Measurements from ENCODE around the gene LRRC3C. TPM values are rescaled to one million over a fixed set of nuclear protein-coding genes. Genes with fewer than 3 reads are reported as not detected.
A peak's percentile ranks its signal among the peaks of the same experiment; 100 is the strongest.

LRRC3C gene
- total RNA-seq, 2 donors from 2014 or later, result not detected

DNA sequence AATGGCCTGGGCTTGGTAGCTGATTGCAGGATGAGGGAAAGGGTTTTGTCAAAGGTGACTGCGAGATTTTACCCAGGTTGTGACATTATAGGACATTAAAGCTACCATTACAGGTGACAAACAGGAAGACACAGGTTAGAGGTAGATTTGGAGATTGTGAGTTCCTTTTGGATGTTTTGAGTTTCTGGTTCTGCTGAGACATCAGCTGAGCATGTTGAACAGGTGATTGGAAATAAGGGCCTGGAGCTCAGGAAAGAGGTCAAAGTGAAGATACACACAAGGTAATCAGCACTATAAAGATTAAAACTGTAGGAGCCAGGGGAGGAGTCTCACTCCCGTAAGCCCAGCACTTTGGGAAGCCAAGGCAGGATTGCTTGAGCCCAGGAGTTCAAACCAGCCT is 41.2 kb downstream of the LRRC3C start:
- ATAC-seq, result no peak
- intact Hi-C loops (cut with DNase I), result no loop called here
- no peak for DNase-seq

DNA sequence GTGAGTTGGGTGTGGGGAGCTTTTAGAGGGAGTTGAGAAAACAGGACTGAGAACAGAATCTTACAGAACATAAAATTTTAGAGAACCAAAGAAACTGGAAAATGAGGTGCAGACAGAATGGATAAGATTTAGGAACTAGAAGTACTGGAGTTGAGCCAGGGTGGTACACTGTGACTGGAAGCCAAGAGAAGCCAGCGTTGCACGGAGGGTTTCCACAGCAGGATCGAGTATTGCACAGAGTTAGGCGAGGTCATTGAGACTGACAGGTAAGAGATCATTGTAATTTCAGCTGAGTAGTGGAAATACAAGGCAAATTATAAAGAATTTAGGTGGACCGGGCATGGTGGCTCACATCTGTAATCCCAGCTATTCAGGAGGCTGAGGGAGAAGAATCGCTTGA is 41.8 kb downstream of the LRRC3C start:
- DNase-seq (no peak), ATAC-seq (no peak)
- intact Hi-C loops (cut with DNase I), result no loop called here

DNA sequence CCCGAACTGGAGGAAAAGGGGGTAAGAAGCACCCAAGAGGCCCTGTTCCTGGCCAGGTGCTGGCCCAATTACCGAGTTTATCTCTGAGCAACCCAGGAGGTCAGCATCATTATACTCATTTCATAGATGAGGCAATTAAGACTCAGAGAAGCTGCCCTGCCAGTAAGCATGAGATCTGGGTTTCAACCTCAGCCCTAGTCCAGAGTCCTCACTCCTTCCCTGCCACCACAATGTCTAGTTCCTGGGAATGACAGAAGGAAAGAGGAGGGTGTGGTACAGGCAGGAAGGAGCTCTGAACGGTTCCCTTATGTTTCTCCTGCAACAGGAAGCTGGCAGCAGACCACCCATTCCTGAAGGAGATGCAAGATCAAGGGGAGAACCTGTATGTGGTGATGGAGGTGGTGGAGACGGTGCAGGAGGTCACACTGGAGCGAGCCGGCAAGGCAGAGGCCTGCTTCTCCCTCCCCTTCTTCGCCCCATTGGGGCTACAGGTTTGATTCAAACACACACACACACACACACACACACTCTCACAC is 42.7 kb downstream of the LRRC3C start:
- intact Hi-C loops (cut with DNase I), result loop anchor here in 1 of 2 donors (10.0 kb wide), 1 partner anchor 95 kb away; no protein-coding TSS in a partner anchor
- no peak for ATAC-seq

DNA sequence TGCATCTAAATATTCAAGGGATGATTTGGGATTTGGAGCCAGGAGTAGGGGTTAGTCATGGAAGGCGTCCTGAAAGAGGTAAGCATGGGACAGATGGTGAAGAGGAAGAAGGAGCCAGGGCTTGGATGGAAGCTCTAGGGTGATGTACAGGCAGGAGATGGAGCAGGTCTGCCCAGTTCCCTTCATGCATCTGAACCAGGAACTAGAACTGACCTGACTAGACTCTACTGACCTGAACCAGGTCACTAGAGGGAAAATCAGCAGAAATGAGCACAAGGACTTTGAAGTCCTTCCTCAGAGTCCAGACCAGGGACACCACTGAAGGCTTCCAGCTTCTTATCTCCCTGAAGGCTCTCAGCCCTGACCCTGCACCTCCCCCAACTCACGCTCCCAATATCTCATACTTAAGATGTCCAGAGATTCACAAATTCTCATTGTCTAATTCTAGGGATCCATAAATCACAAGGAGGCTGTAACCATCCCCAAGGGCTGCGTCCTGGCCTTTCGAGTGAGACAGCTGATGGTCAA is 43.6 kb downstream of the LRRC3C start:
- ATAC-seq (no peak), DNase-seq (no peak)
- intact Hi-C loops (cut with DNase I), result loop anchor here in 1 of 2 donors (10.0 kb wide), 1 partner anchor 96 kb away; no protein-coding TSS in a partner anchor

More for the DNA sequence above, 42.7 kb downstream of the LRRC3C start:
- DNase-seq, result no peak

DNA sequence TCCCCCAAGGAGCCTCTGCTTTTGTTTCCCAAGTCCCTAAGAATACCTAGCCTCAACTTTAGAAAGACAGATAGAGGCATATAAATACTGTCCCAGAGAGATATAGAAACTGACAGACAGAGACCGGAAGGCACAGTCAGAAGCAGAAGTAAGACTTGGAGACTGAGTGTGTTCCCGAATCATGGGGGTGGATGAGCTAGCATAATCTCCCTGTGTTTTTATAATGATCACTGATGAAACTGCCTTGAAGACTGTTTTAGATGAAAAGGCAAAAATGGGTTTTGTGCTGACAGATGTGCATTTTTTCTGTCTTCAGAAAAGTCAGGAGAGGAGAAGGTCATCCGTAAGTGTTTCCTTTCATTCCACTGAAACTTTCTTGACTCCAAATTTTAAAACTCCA is 44.7 kb downstream of the LRRC3C start:
- peak; percentile 54 to 78 for ATAC-seq
- no peak for DNase-seq
- intact Hi-C loops (cut with DNase I), result loop anchor here in 1 of 2 donors (10.0 kb wide), 1 partner anchor 97 kb away; no protein-coding TSS in a partner anchor

DNA sequence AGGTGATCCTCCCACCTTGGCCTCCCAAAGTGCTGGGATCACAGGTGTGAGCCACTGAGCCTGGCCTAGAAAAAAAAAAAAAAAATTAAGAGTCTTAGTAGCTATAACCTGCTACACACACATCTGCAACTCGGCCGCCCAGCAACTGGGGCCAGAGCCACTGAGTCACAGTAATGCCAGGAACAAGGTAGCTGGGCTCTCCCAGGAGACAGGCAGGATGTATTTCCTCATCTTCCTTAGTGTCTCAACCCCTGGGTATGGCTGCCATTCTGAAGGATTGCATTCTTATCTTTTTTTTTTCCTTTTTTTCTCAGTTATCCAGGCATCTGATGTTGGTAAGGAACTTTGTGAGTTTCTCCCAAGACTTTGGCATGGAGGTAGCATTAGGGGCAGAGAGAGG is 46.0 kb downstream of the LRRC3C start:
- ATAC-seq, result peak in 1 of 2 donors; percentile 30
- intact Hi-C loops (cut with DNase I), result loop anchor here in 1 of 2 donors (10.0 kb wide), 1 partner anchor 99 kb away; no protein-coding TSS in a partner anchor
- no peak for DNase-seq

DNA sequence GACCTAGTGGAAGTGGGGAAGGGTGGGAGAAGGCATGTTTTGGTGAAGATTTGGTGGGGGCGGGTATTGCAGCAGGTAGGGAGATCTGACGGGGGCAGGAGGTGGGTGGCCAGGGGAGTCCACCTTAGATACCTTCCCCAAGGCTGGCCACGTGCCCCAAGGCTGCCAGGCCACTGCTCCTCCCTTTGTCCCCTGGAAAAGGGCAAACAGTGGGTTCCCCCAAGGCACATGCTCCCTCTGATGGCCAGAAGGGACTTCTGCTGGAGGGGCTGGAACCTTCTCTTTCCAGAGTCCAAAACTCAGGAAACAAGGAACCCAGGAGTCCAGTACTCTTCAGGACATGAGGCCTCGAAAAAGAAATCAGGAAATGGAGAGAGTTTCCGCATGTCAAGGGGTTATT is 46.9 kb downstream of the LRRC3C start:
- intact Hi-C loops (cut with DNase I), result loop anchor here in 1 of 2 donors (10.0 kb wide), 1 partner anchor 100 kb away; no protein-coding TSS in a partner anchor
- ATAC-seq, result no peak

DNA sequence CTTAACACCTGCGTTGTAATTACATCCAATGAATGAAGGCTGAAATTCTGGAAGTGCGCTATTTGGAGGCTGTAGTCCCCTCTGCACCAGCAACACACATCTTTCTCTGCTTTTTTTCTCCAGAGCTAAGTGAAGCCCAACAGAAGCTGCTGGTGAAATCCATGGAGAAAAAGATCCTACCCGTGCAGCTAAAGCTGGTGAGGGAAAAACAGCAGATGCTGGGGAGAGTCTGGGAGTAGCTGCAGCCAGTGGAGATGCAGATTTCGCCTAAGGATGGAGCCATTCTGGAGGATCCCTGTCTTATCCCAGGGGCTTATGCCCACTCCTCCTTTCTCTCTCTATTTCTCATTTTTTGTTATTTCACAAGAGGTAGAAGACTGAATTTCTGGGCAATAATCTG is 48.3 kb downstream of the LRRC3C start:
- DNase-seq (no peak), ATAC-seq (no peak)
- intact Hi-C loops (cut with DNase I), result loop anchor here in 1 of 2 donors (10.0 kb wide), 1 partner anchor 101 kb away; no protein-coding TSS in a partner anchor

More for the DNA sequence above, 46.9 kb downstream of the LRRC3C start:
- no peak for DNase-seq

DNA sequence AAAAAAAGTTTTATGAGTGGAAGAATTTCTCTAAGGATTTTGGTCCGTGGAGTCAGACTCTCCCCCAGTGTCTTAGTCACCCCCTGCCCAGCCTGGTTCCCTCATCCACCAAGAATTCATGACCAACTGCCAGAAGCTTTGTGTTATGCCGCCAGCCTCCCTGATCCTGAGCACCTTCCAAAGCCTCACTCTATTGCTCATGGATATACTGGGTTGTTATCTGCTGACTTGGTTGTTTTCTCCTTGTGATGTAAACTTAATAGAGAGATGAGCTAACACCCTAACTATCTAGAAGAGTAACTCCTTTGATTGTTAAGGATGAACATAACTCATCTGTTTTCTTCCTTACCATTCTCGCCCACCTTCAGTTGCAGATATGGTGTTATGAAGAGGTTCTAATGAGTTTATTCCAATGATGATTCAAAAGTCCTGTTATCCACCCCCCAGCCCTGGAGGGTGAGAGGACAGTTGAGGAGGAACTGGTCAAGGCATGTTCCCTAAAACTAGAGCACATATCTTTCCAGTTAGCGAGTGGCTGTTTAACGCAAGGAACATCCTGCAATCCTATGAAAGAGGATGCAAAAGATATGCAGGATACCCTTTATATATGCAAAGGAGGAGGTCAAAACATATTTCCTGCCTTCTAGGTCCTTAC is 51.6 kb downstream of the LRRC3C start:
- peak in 1 of 2 donors; percentile 46 for ATAC-seq
- intact Hi-C loops (cut with DNase I), result loop anchor here in 1 of 2 donors (10.0 kb wide), 1 partner anchor 104 kb away; no protein-coding TSS in a partner anchor
- no peak for DNase-seq

DNA sequence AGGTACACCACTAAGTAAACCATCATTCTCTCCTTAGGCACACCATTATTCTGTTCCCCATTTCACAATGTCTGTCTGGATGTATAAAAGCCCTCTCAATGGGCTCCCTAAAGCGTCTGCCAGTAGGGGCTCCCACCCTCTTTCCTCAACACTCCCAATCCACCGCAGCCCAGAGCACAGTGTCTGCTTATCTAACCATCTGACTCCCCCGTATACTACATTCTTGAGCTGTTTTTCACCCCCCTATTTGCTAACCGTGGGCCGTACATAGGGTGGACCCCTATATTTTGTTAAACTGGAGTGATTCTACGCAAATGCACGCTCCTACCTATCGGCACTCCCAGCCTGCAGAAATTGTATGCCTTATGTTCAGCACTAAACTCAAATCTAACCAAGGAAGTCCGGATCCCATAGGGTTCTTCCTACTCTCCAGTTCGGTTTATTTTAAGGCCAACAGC is 52.4 kb downstream of the LRRC3C start:
- intact Hi-C loops (cut with DNase I), result loop anchor here in 1 of 2 donors (10.0 kb wide), 1 partner anchor 105 kb away; no protein-coding TSS in a partner anchor
- ATAC-seq, result peak; percentile 3 to 16
- DNase-seq, result peak; percentile 26

DNA sequence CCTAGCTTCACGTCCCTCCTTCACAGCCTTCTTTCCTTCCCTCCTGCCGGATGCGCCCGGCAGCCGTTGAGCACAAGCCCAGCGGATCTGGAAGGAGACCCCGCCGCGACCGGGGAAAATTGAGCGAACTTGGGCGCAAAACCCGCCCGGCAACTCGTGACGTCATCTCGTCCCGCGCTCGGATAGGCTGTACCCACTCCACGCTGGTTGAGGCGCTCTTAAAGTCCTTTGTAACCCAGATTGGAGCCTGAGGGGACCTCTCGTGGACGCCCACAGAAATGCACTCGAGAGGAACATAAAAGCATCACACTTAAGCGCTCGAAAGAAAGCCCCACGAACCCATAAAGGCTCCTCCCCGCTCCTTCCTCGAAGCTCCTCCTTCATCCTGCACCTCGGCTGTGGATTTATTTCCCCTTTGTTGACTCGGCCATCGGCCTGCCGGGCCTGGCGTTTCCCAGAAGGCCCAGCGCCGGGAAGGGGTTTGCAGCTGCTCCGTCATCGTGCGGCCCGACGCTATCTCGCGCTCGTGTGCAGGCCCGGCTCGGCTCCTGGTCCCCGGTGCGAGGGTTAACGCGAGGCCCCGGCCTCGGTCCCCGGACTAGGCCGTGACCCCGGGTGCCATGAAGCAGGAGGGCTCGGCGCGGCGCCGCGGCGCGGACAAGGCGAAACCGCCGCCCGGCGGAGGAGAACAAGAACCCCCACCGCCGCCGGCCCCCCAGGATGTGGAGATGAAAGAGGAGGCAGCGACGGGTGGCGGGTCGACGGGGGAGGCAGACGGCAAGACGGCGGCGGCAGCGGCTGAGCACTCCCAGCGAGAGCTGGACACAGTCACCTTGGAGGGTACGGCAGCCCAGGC is 53.0 kb downstream of the LRRC3C start, which contains the start of gene PSMD3:
PSMD3 (plus strand) TSS at position 457 of the 856 bp plus-strand sequence; CDS start at position 621, 164 bp downstream.
- intact Hi-C loops (cut with DNase I), result no loop called here
- peak; percentile 97 for DNase-seq
- peak; percentile 94 to 97 for ATAC-seq

DNA sequence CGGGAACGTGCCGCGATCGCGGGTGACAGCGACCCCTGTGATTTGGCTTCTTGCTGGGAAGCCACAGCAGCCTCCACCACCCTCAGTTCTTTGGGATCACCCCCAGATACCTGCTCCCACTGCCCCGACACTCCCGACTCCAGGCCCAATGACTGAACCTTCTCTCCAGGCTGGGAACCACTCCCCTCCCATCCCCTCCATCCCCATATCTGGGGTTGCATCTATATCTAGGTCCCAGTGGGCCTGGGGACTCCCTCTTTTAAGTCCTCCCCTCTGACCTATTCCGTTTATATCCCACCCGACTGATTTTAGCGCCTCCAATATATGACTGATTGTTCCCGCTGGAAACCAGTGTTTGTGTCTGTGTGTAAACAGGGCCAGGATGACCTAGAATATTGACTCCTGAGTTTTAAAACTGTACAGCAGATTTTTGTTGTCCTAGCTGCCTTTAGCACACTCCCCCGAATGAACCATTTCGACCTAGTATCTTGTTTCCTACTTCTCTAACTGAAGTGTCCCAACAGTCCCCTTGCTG is 53.7 kb downstream of the LRRC3C start:
- no peak for DNase-seq
- intact Hi-C loops (cut with DNase I), result no loop called here
- peak in 1 of 2 donors; percentile 4 for ATAC-seq

DNA sequence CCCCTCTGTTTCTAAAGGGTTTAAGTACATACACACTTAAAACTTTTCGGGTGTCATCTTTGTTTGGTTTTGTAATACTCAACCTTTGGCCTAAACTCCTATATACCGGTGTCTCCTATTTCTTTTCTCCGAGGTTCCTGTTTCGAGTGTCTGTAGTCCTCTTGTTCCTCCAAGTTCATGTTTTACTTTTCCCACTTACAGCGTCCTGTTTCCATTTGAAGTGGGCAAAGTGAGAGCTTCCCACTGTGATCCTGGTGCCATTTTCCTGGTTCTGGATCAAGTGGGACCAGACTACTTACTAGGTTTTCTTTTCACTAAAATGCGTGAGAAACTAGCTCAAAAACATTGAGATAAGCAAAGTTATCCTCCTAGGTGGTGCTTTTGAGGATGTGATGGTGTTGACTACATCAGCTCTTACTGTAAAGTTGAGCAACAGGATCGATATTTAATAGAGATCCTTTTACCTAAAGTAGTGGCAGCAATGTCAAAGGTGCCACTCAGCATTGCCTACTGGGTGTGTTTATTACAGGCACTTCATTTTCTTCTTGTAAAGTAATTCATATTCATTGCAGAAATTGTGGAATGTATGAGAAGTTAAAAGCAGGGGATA is 54.3 kb downstream of the LRRC3C start:
- DNase-seq (no peak), ATAC-seq (no peak)
- intact Hi-C loops (cut with DNase I), result no loop called here

DNA sequence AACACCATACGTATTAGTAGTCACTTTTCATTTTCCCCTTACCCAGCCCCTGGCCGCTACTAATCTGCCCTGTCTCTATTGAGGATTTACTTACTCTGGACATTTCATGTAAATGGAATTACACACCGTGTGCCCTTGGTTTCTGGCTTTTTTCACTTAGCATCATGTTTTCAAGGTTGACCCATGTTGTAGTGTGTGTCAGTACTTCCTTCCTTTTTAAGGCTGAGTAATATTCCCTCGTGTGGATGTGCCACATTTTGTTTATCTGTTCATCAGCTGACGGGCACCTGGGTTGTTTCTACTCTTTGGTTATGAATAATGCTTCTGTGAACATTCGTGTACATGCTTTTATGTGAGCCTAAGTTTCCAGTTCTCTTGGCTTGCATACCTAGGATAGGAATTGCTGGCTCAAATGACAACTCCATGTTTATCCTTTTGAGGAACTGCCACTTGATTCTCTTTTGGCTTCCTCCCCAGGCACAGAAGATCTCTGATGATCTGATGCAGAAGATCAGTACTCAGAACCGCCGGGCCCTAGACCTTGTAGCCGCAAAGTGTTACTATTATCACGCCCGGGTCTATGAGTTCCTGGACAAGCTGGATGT is 60.8 kb downstream of the LRRC3C start:
- ATAC-seq, result no peak
- intact Hi-C loops (cut with DNase I), result no loop called here
- no peak for DNase-seq

DNA sequence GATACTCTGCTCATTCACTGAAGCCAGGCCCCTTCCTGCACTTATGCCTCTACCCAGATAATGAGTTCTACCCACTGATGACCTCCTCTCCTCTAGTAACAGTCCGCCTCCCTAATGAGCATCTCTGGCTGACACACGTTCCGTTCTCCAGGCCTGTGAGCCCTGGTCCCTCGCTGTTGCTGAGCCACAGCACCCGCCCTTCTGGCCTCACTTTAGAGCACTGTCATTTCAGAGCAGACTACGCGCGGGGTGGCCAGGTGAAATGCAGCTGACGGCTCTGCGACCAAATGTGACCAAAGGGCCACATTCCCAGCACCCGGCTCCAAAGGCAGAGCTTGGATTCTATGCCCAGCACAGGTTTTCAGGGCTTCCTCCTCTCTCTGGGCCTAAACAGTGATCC is 66.9 kb downstream of the LRRC3C start:
- ATAC-seq (no peak), DNase-seq (no peak)
- intact Hi-C loops (cut with DNase I), result no loop called here
